Naive thymus-derived CD8-positive, alpha-beta T cell (primary cell): ENCODE measurements around the gene ANKRD35. TPM values are rescaled to one million over a fixed set of nuclear protein-coding genes. Genes with fewer than 3 reads are reported as not detected.

Source experiments
- ATAC-seq, 2 donors: fragments of 150-1000 bp; cut with Tn5 transposase in 1 of 2; sonication (Bioruptor Pico), chemical (Tn5 transposase) in 1 of 2; 1 replicate in 1 of 2; 2 replicates in 1 of 2; pipeline ENCODE4 v1.10.0; 2021; ENCODE audit warnings: mild to moderate bottlenecking in 2 of 2, moderate library complexity in 2 of 2
- POLR2A ChIA-PET: fragments of 350-600 bp; sonication (Branson Sonifier 250); formaldehyde crosslinking; loops from one replicate; lab custom pipeline; 2021; ENCODE audit warnings: antibody characterized with exemption; lab: Charles Lee
- DNase-seq, 10 donors: peaks; one replicate each; pipeline versions ENCODE4 v3.0.0 to v3.0.0-alpha.2; 2020 to 2022
- H3K27ac Mint-ChIP-seq, 10 donors: one replicate each; pipeline ENCODE4 v1.8.0; 2020 to 2022; ENCODE audit warnings: mild to moderate bottlenecking in 10 of 10, mixed read lengths in 10 of 10, moderate library complexity in 4 of 10, inconsistent platforms in 1 of 10
- H3K27me3 Mint-ChIP-seq, 5 donors: one replicate each; pipeline ENCODE4 v1.8.0; 2021 to 2022; ENCODE audit warnings: mixed read lengths in 5 of 5
- H3K36me3 Mint-ChIP-seq, 3 donors: one replicate each; pipeline ENCODE4 v1.8.0; 2020 to 2022; ENCODE audit warnings: mixed read lengths in 3 of 3, mild to moderate bottlenecking in 2 of 3, inconsistent platforms in 1 of 3
- H3K4me1 Mint-ChIP-seq, 4 donors: one replicate each; pipeline ENCODE4 v1.8.0; 2021 to 2022; ENCODE audit warnings: mixed read lengths in 4 of 4
- H3K4me3 Mint-ChIP-seq, 10 donors: one replicate each; pipeline ENCODE4 v1.8.0; 2020 to 2022; ENCODE audit warnings: mild to moderate bottlenecking in 10 of 10, mixed read lengths in 10 of 10, moderate library complexity in 6 of 10, inconsistent platforms in 1 of 10
- H3K9me3 Mint-ChIP-seq, 9 donors: one replicate each; pipeline ENCODE4 v1.8.0; 2020 to 2022; ENCODE audit warnings: mixed read lengths in 9 of 9, mild to moderate bottlenecking in 3 of 9, inconsistent platforms in 1 of 9, moderate library complexity in 1 of 9
- polyA plus RNA-seq, 3 donors: library from polyadenylated mRNA; unstranded; fragments of 300-500 nt; fragmentation: Illumina TruSeq; gene quantifications; one replicate each; pipeline ENCODE4 v1.2.3, GENCODE V29; 2021
- total RNA-seq, 8 experiments: library from RNA in 2 of 8; stranded (reverse) in 2 of 8; gene quantifications; one replicate each; pipeline ENCODE4 v1.2.3 and lab custom pipeline; 2021 to 2026

The ANKRD35 gene
- total and polyA plus RNA-seq, 5 experiments from 2014 or later = 0.27 to 0.57 (median 0.42) TPM; not detected in 2

GRCh38 chr1:145918144-145918991, 32.7 kb upstream of the ANKRD35 start, which contains the start of gene PEX11B:
Gene PEX11B, minus strand, starts transcription at chr1:145918717. Its CDS starts 29 bp downstream, at chr1:145918688.
- Mint-ChIP-seq H3K4me1 (peaks cover 29 to 59% (median 52%) of the 10 kb centered on the region in 4 donors), H3K36me3 (peaks cover 0 to 53% (median 3%) of the 10 kb centered on the region in 3 donors), H3K27ac (peak within 1 kb of the TSS; percentile 91 to 97 (median 96)), H3K4me3 (peak within 1 kb of the TSS; percentile 87 to 94 (median 92)), H3K9me3 (no peaks in the 10 kb centered on the region), H3K27me3 (no peaks in the 10 kb centered on the region)
- POLR2A ChIA-PET = interaction anchor here (0.6 to 6.7 kb wide), 18 partner anchors 9 to 119 kb away, joined by 3 to 117 read pairs (median 5); partner anchors contain the start of genes ANKRD34A, ANKRD35, LIX1L and NUDT17
- peak; percentile 86 to 96 (median 91) for DNase-seq
- peak; percentile 91 to 92 for ATAC-seq

GRCh38 chr1:145917595-145917994, 31.9 kb upstream of the ANKRD35 start:
- peaks cover 29 to 60% (median 53%) of the 10 kb centered on the region in 4 donors for H3K4me1 Mint-ChIP-seq
- POLR2A ChIA-PET = interaction anchor here (0.6 to 6.7 kb wide), 8 partner anchors 10 to 120 kb away, joined by 3 to 117 read pairs (median 8); partner anchors contain the start of genes ANKRD34A, LIX1L, NUDT17 and PIAS3
- DNase-seq (no peak), ATAC-seq (no peak)
- H3K27me3 Mint-ChIP-seq = no peaks in the 10 kb centered on the region
- peaks cover 0 to 53% (median 3%) of the 10 kb centered on the region in 3 donors for H3K36me3 Mint-ChIP-seq
- peak overlapping the region; percentile 91 to 97 (median 96) for H3K27ac Mint-ChIP-seq
- peak overlapping the region; percentile 87 to 94 (median 92) for H3K4me3 Mint-ChIP-seq
- H3K9me3 Mint-ChIP-seq = no peaks in the 10 kb centered on the region

- DNase-seq = no peak
- H3K27ac Mint-ChIP-seq = peak overlapping the region in 8 of 10 donors; percentile 74 to 95 (median 88)
- H3K4me1 Mint-ChIP-seq = peaks cover 29 to 60% (median 53%) of the 10 kb centered on the region in 4 donors
- H3K4me3 Mint-ChIP-seq = peak overlapping the region; percentile 9 to 93 (median 82)
- no peak for ATAC-seq
- H3K9me3 Mint-ChIP-seq = no peaks in the 10 kb centered on the region
- H3K36me3 Mint-ChIP-seq = peaks cover 0 to 57% (median 3%) of the 10 kb centered on the region in 3 donors
- POLR2A ChIA-PET = interaction anchor here (0.6 to 1.4 kb wide), 5 partner anchors 27 to 82 kb away, joined by 3 to 4 read pairs (median 4); no protein-coding TSS in a partner anchor
- H3K27me3 Mint-ChIP-seq = no peaks in the 10 kb centered on the region
These were observed 31.1 kb upstream of the ANKRD35 start for GRCh38 chr1:145916745-145917144.

GRCh38 chr1:145912128-145912641, 26.5 kb upstream of the ANKRD35 start:
- Mint-ChIP-seq H3K27ac (peak overlapping the region in 3 of 10 donors; percentile 8 to 47 (median 10)), H3K4me1 (peaks cover 19 to 32% (median 25%) of the 10 kb centered on the region in 4 donors), H3K4me3 (no peak overlapping the region), H3K36me3 (peaks cover 0 to 66% (median 3%) of the 10 kb centered on the region in 3 donors), H3K27me3 (no peaks in the 10 kb centered on the region), H3K9me3 (no peaks in the 10 kb centered on the region)
- DNase-seq = no peak
- no peak for ATAC-seq
- POLR2A ChIA-PET = interaction anchor here (0.7 kb wide), 1 partner anchor 46 kb away, joined by 3 read pairs; the partner anchor contains the start of gene LIX1L

GRCh38 chr1:145908653-145909052, 23.0 kb upstream of the ANKRD35 start:
- DNase-seq = no peak
- Mint-ChIP-seq H3K9me3 (no peaks in the 10 kb centered on the region), H3K27me3 (no peaks in the 10 kb centered on the region), H3K27ac (peak overlapping the region in 1 of 10 donors; percentile 60), H3K4me1 (peaks cover 6 to 12% (median 9%) of the 10 kb centered on the region in 4 donors), H3K36me3 (peaks cover 0 to 38% (median 0%) of the 10 kb centered on the region in 3 donors), H3K4me3 (no peak overlapping the region)
- ATAC-seq = no peak
- POLR2A ChIA-PET = interaction anchor here (1.1 kb wide), 1 partner anchor 10 kb away, joined by 4 read pairs; no protein-coding TSS in a partner anchor

GRCh38 chr1:145906954-145907753, 21.5 kb upstream of the ANKRD35 start:
- peak overlapping the region in 3 of 10 donors; percentile 1 to 53 (median 22) for H3K27ac Mint-ChIP-seq
- peaks cover 5 to 10% (median 7%) of the 10 kb centered on the region in 4 donors for H3K4me1 Mint-ChIP-seq
- no peak for DNase-seq
- H3K9me3 Mint-ChIP-seq = no peaks in the 10 kb centered on the region
- ATAC-seq = no peak
- H3K36me3 Mint-ChIP-seq = peaks cover 0 to 28% (median 3%) of the 10 kb centered on the region in 3 donors
- no peak overlapping the region for H3K4me3 Mint-ChIP-seq
- no peaks in the 10 kb centered on the region for H3K27me3 Mint-ChIP-seq
- POLR2A ChIA-PET = interaction anchor here (0.7 kb wide), 1 partner anchor 14 kb away, joined by 4 read pairs; no protein-coding TSS in a partner anchor

GRCh38 chr1:145901312-145902021, 15.8 kb upstream of the ANKRD35 start:
- ATAC-seq = no peak
- no peak overlapping the region for H3K4me3 Mint-ChIP-seq
- no peaks in the 10 kb centered on the region for H3K9me3 Mint-ChIP-seq
- POLR2A ChIA-PET = no interaction called here
- peaks cover 0 to 2% (median 0%) of the 10 kb centered on the region in 4 donors for H3K4me1 Mint-ChIP-seq
- peaks cover 0 to 13% (median 11%) of the 10 kb centered on the region in 3 donors for H3K36me3 Mint-ChIP-seq
- no peak for DNase-seq
- H3K27me3 Mint-ChIP-seq = no peaks in the 10 kb centered on the region
- peak overlapping the region in 1 of 10 donors; percentile 48 for H3K27ac Mint-ChIP-seq

GRCh38 chr1:145898756-145899155, 13.1 kb upstream of the ANKRD35 start:
- Mint-ChIP-seq H3K4me1 (no peaks in the 10 kb centered on the region), H3K4me3 (no peak overlapping the region), H3K27me3 (no peaks in the 10 kb centered on the region), H3K9me3 (no peaks in the 10 kb centered on the region), H3K36me3 (peaks cover 0 to 13% (median 11%) of the 10 kb centered on the region in 3 donors), H3K27ac (no peak overlapping the region)
- POLR2A ChIA-PET = interaction anchor here (1.2 kb wide), 1 partner anchor 10 kb away, joined by 4 read pairs; no protein-coding TSS in a partner anchor
- no peak for ATAC-seq
- DNase-seq = no peak

- DNase-seq = no peak
- Mint-ChIP-seq H3K4me3 (no peak overlapping the region), H3K36me3 (peaks cover 0 to 13% (median 11%) of the 10 kb centered on the region in 3 donors), H3K9me3 (no peaks in the 10 kb centered on the region), H3K4me1 (no peaks in the 10 kb centered on the region), H3K27ac (no peak overlapping the region), H3K27me3 (no peaks in the 10 kb centered on the region)
- POLR2A ChIA-PET = interaction anchor here (1.2 kb wide), 1 partner anchor 11 kb away, joined by 4 read pairs; no protein-coding TSS in a partner anchor
- ATAC-seq = no peak
These were observed 12.3 kb upstream of the ANKRD35 start for GRCh38 chr1:145897969-145898368.

- peak overlapping the region in 1 of 10 donors; percentile 12 for H3K27ac Mint-ChIP-seq
- POLR2A ChIA-PET = no interaction called here
- peaks cover 0 to 9% (median 3%) of the 10 kb centered on the region in 3 donors for H3K36me3 Mint-ChIP-seq
These were observed 9.8 kb upstream of the ANKRD35 start for GRCh38 chr1:145895471-145895870.

More at GRCh38 chr1:145895471-145895870, 9.8 kb upstream of the ANKRD35 start:
- Mint-ChIP-seq H3K4me3 (no peak overlapping the region), H3K9me3 (no peaks in the 10 kb centered on the region), H3K27me3 (no peaks in the 10 kb centered on the region), H3K4me1 (no peaks in the 10 kb centered on the region)
- ATAC-seq (no peak), DNase-seq (no peak)
